OCI-LY1 (cell line): ENCODE results near the gene CD82.

ENCODE experiments used
- H2AFZ ChIP-seq: fragments of 200-600 bp; sonication (generic), shearing (Covaris generic); 2 replicates; pipeline ENCODE4 v1.6.0; 2014; ENCODE audit warnings: antibody characterized with exemption, mild to moderate bottlenecking, low read length
- H3F3A ChIP-seq: fragments of 200-600 bp; sonication (generic), shearing (Covaris generic); 2 replicates; pipeline ENCODE4 v1.6.0; 2014; ENCODE audit warnings: mild to moderate bottlenecking, antibody characterized with exemption, low read length, moderate library complexity; ENCODE audit not compliant: insufficient read depth
- H3K27ac ChIP-seq: fragments of 200-600 bp; sonication (generic); 2 replicates; pipeline ENCODE4 v1.5.1; 2014; ENCODE audit warnings: low read length, mixed run types, mild to moderate bottlenecking, low read depth; ENCODE audit not compliant: poor library complexity, severe bottlenecking
- H3K27me3 ChIP-seq: fragments of 200-600 bp; sonication (generic); 2 replicates; pipeline ENCODE4 v1.6.0; 2014; ENCODE audit warnings: antibody characterized with exemption, mild to moderate bottlenecking, low read length, moderate library complexity; ENCODE audit not compliant: insufficient read depth
- H3K36me3 ChIP-seq: fragments of 200-600 bp; sonication (generic); 2 replicates; pipeline ENCODE4 v1.6.1; 2014; ENCODE audit warnings: mild to moderate bottlenecking, antibody characterized with exemption, low read length, moderate library complexity, mixed read lengths; ENCODE audit not compliant: insufficient read depth
- H3K4me1 ChIP-seq: fragments of 200-600 bp; sonication (generic); 2 replicates; pipeline ENCODE4 v1.5.1; 2014; ENCODE audit warnings: mild to moderate bottlenecking, low read length, moderate library complexity; ENCODE audit not compliant: insufficient read depth, severe bottlenecking
- H3K4me2 ChIP-seq: fragments of 200-600 bp; sonication (generic), shearing (Covaris generic); 2 replicates; pipeline ENCODE4 v1.6.1; 2014; ENCODE audit warnings: low read length
- H3K4me3 ChIP-seq: fragments of 200-600 bp; sonication (generic); 2 replicates; pipeline ENCODE4 v1.5.1; 2014; ENCODE audit warnings: low read length, low read depth, mild to moderate bottlenecking, mixed read lengths; ENCODE audit not compliant: poor library complexity, severe bottlenecking
- H3K79me2 ChIP-seq: fragments of 200-600 bp; shearing (Covaris generic); 2 replicates; pipeline ENCODE4 v1.6.1; 2016; ENCODE audit warnings: mixed run types, low read length, mixed read lengths; ENCODE audit not compliant: insufficient read depth
- H3K9ac ChIP-seq: fragments of 200-600 bp; sonication (generic), shearing (Covaris generic); 2 replicates; pipeline ENCODE4 v1.6.1; 2014; ENCODE audit warnings: mild to moderate bottlenecking, low read length, mixed read lengths
- H3K9me2 ChIP-seq: fragments of 200-600 bp; sonication (generic), shearing (Covaris generic); 2 replicates; pipeline ENCODE4 v1.6.1; 2014; ENCODE audit warnings: low read depth, mild to moderate bottlenecking, low read length, mixed read lengths
- H3K9me3 ChIP-seq: fragments of 200-600 bp; shearing (Covaris generic); 2 replicates; pipeline ENCODE4 v1.6.1; 2014; ENCODE audit warnings: low read length, mixed read lengths
- H4K20me1 ChIP-seq: fragments of 200-600 bp; sonication (generic), shearing (Covaris generic); 2 replicates; pipeline ENCODE4 v1.6.0; 2016; ENCODE audit warnings: mild to moderate bottlenecking, low read length; ENCODE audit not compliant: insufficient read depth
- CTCF ChIP-seq: fragments of 200-600 bp; sonication (generic), shearing (Covaris generic); IDR thresholded peaks from 2 replicates; pipeline ENCODE4 v1.5.1; 2017; ENCODE audit warnings: mild to moderate bottlenecking, antibody characterized with exemption, low read length, moderate library complexity, mixed read lengths
- EZH2 ChIP-seq: fragments of 200-600 bp; sonication (generic), shearing (Covaris generic); IDR thresholded peaks from 2 replicates; pipeline ENCODE4 v1.8.0; 2017; ENCODE audit warnings: borderline replicate concordance, mixed run types, mild to moderate bottlenecking, antibody characterized with exemption, low read length, moderate library complexity, mixed read lengths

The CD82 gene

GRCh38 chr11:44518968-44519550 lies 46.4 kb upstream of the CD82 start:
- H3K4me2 ChIP-seq, result no peak overlapping the region

DNA sequence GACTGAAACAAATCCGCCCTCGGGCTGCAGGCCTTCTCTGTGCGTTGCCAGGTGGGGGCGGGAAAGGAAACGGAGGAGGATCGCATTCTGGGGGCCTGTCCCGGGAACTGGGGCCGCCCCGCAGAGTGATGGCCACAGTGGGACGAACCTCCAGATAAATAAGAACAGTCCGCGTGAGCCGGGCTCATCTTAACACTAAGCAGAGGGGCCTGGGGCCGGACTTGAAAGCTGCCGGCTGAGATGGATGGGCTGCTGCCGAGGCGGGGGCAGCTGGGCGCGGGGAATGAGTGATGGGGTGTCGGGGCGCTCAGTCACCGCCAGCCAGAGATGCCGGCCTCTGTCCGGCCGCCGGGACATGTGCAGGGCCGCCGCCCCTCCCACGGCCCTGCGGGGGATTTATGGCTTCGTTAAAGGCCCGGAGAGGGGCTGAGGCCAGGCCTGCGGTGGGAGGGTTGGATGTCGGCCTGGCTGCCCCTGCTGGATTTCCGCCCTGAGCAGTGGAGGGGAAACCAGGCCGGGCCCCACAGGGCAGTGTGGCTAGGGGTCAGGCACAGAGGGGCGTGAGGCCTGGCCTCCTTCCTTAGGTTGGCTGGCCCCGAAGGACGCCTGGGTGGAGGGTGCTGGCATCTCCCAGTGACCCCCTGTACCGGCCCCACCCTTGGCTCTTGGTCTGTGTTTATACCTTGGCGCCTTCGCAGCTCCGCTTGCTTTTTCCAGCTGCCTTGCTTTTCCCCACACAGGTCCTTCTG lies 45.3 kb upstream of the CD82 start:
- TF ChIP-seq EZH2 (no peak), CTCF (no peak)
- H3K79me2 ChIP-seq, result no peaks in the 10 kb centered on the region
- no peaks in the 10 kb centered on the region for H4K20me1 ChIP-seq
- H3K27me3 ChIP-seq, result peaks cover 6% of the 10 kb centered on the region; the same call in 1 of the 2 replicates
- H3K9ac ChIP-seq, result no peak overlapping the region
- H3K27ac ChIP-seq, result no peak overlapping the region
- no peaks in the 10 kb centered on the region for H3K36me3 ChIP-seq
- no peak overlapping the region for H2AFZ ChIP-seq
- no peak overlapping the region for H3K4me3 ChIP-seq
- H3K9me2 ChIP-seq, result no peaks in the 10 kb centered on the region
- no peaks in the 10 kb centered on the region for H3K4me1 ChIP-seq
- H3K4me2 ChIP-seq, result no peak overlapping the region
- no peaks in the 10 kb centered on the region for H3F3A ChIP-seq
- no peaks in the 10 kb centered on the region for H3K9me3 ChIP-seq

More at GRCh38 chr11:44518968-44519550, 46.4 kb upstream of the CD82 start:
- H3K4me1 ChIP-seq, result no peaks in the 10 kb centered on the region
- no peak for TF ChIP-seq CTCF
- TF ChIP-seq EZH2, result no peak
- H3K9me3 ChIP-seq, result no peaks in the 10 kb centered on the region
- H2AFZ ChIP-seq, result no peak overlapping the region
- H3K27ac ChIP-seq, result no peak overlapping the region
- no peaks in the 10 kb centered on the region for H3K9me2 ChIP-seq
- no peaks in the 10 kb centered on the region for H4K20me1 ChIP-seq
- H3K4me3 ChIP-seq, result no peak overlapping the region
- H3K27me3 ChIP-seq, result peaks cover 6% of the 10 kb centered on the region; the same call in 1 of the 2 replicates
- no peaks in the 10 kb centered on the region for H3K79me2 ChIP-seq
- H3K9ac ChIP-seq, result no peak overlapping the region
- no peaks in the 10 kb centered on the region for H3K36me3 ChIP-seq
- H3F3A ChIP-seq, result no peaks in the 10 kb centered on the region

GRCh38 chr11:44521148-44521547 lies 44.3 kb upstream of the CD82 start:
- no peaks in the 10 kb centered on the region for H3K36me3 ChIP-seq
- no peak overlapping the region for H3K4me2 ChIP-seq
- no peaks in the 10 kb centered on the region for H3F3A ChIP-seq
- H3K9ac ChIP-seq, result no peak overlapping the region
- H3K9me2 ChIP-seq, result no peaks in the 10 kb centered on the region
- TF ChIP-seq CTCF (no peak), EZH2 (no peak)
- H3K4me1 ChIP-seq, result no peaks in the 10 kb centered on the region
- no peak overlapping the region for H2AFZ ChIP-seq
- H3K4me3 ChIP-seq, result no peak overlapping the region
- H3K9me3 ChIP-seq, result no peaks in the 10 kb centered on the region
- no peaks in the 10 kb centered on the region for H4K20me1 ChIP-seq
- H3K79me2 ChIP-seq, result no peaks in the 10 kb centered on the region
- H3K27ac ChIP-seq, result no peak overlapping the region
- H3K27me3 ChIP-seq, result peaks cover 6% of the 10 kb centered on the region; the same call in 1 of the 2 replicates
